Measurements from ENCODE around the gene RBM14. TPM values are rescaled to one million over a fixed set of nuclear protein-coding genes. Genes with fewer than 3 reads are reported as not detected.

The RBM14 gene
- polyA plus RNA-seq: 68.5 TPM
- long read RNA-seq, donor 1, partial matches to known transcripts: 0 of 3 reads
- long read RNA-seq, donor 1, other reads (novel, unspliced or antisense): 0 of 3 reads
- long read RNA-seq, donor 2, transcript RBM14-201 (3 exons, 2,828 nt): major isoform, 5 of 20 reads
- long read RNA-seq, donor 2, partial matches to known transcripts: 15 of 20 reads
- long read RNA-seq, donor 2, other reads (novel, unspliced or antisense): 0 of 20 reads
- long read RNA-seq, donor 3: 0 reads
- long read RNA-seq, donor 4, partial matches to known transcripts: 0 of 1 reads
- long read RNA-seq, donor 4, other reads (novel, unspliced or antisense): 0 of 1 reads
- long read RNA-seq, donor 5, transcript RBM14-201 (3 exons, 2,828 nt): major isoform, 5 of 22 reads
- long read RNA-seq, donor 5, partial matches to known transcripts: 16 of 22 reads
- long read RNA-seq, donor 5, other reads (novel, unspliced or antisense): 0 of 22 reads
- long read RNA-seq, donor 6, partial matches to known transcripts: 21 of 24 reads
- long read RNA-seq, donor 6, other reads (novel, unspliced or antisense): 0 of 24 reads
- long read RNA-seq, donor 7, partial matches to known transcripts: 10 of 10 reads
- long read RNA-seq, donor 7, other reads (novel, unspliced or antisense): 0 of 10 reads
- long read RNA-seq, donor 8, partial matches to known transcripts: 25 of 27 reads
- long read RNA-seq, donor 8, other reads (novel, unspliced or antisense): 0 of 27 reads
- long read RNA-seq, donor 9, partial matches to known transcripts: 9 of 11 reads
- long read RNA-seq, donor 9, other reads (novel, unspliced or antisense): 0 of 11 reads
- long read RNA-seq, donor 10, transcript RBM14-201 (3 exons, 2,828 nt): major isoform, 10 of 26 reads
- long read RNA-seq, donor 10, partial matches to known transcripts: 15 of 26 reads
- long read RNA-seq, donor 10, other reads (novel, unspliced or antisense): 0 of 26 reads
- long read RNA-seq, donor 11, transcript RBM14-201 (3 exons, 2,828 nt): major isoform, 12 of 18 reads
- long read RNA-seq, donor 11, partial matches to known transcripts: 5 of 18 reads
- long read RNA-seq, donor 11, other reads (novel, unspliced or antisense): 0 of 18 reads

GRCh38 chr11:66616379-66617154 is at the start of gene RBM14:
TSS of gene RBM14 (plus strand) at chr11:66616630. CDS start at chr11:66616721, 91 bp downstream.
- peak within 1 kb of the TSS; percentile 82 for H3K4me3 ChIP-seq (ENCODE audit: low read length)
- H3K9me3 ChIP-seq (ENCODE audit: control insufficient read depth, low read depth, low read length): no peaks in the 10 kb centered on the region
- peaks cover 15% of the 10 kb centered on the region for H3K4me1 ChIP-seq (ENCODE audit: control insufficient read depth, insufficient read depth, low read length)
- H3K27me3 ChIP-seq (ENCODE audit: control insufficient read depth, insufficient read depth, low read length): no peaks in the 10 kb centered on the region
- H3K36me3 ChIP-seq (ENCODE audit: control insufficient read depth, insufficient read depth, low read length): peaks cover 9% of the 10 kb centered on the region
- WGBS (ENCODE audit: insufficient coverage, low lambda C conversion rate): no CpG with 5 or more reads among the region's 90 CpGs
- peak; percentile 99 to 100 for DNase-seq
- H3K27ac ChIP-seq (ENCODE audit: low read length): peak within 1 kb of the TSS; percentile 98

GRCh38 chr11:66567787-66568123 is 48.7 kb upstream of the RBM14 start:
- no peak for DNase-seq
- Histone ChIP-seq H3K9me3 (ENCODE audit: control insufficient read depth, low read depth, low read length) (peaks cover 2% of the 10 kb centered on the region), H3K4me3 (ENCODE audit: low read length) (peak overlapping the region; percentile 23), H3K27ac (ENCODE audit: low read length) (no peak overlapping the region), H3K4me1 (ENCODE audit: control insufficient read depth, insufficient read depth, low read length) (no peaks in the 10 kb centered on the region), H3K36me3 (ENCODE audit: control insufficient read depth, insufficient read depth, low read length) (no peaks in the 10 kb centered on the region), H3K27me3 (ENCODE audit: control insufficient read depth, insufficient read depth, low read length) (peaks cover 18% of the 10 kb centered on the region)
- no CpG with 5 or more reads among the region's 15 CpGs for WGBS (ENCODE audit: insufficient coverage, low lambda C conversion rate)

GRCh38 chr11:66568124-66568916 is 48.1 kb upstream of the RBM14 start, which contains the start of gene CTSF:
TSS of gene CTSF (minus strand) at chr11:66568606. CDS start at chr11:66568486, 120 bp downstream.
- Histone ChIP-seq H3K27ac (ENCODE audit: low read length) (no peak within 1 kb of the TSS), H3K4me1 (ENCODE audit: control insufficient read depth, insufficient read depth, low read length) (no peaks in the 10 kb centered on the region), H3K9me3 (ENCODE audit: control insufficient read depth, low read depth, low read length) (peaks cover 2% of the 10 kb centered on the region), H3K27me3 (ENCODE audit: control insufficient read depth, insufficient read depth, low read length) (peaks cover 18% of the 10 kb centered on the region), H3K4me3 (ENCODE audit: low read length) (peak within 1 kb of the TSS; percentile 23), H3K36me3 (ENCODE audit: control insufficient read depth, insufficient read depth, low read length) (no peaks in the 10 kb centered on the region)
- no CpG with 5 or more reads among the region's 77 CpGs for WGBS (ENCODE audit: insufficient coverage, low lambda C conversion rate)
- peak; percentile 56 to 72 for DNase-seq

- H3K27ac ChIP-seq (ENCODE audit: low read length): no peak overlapping the region
- peaks cover 18% of the 10 kb centered on the region for H3K27me3 ChIP-seq (ENCODE audit: control insufficient read depth, insufficient read depth, low read length)
- H3K9me3 ChIP-seq (ENCODE audit: control insufficient read depth, low read depth, low read length): peaks cover 2% of the 10 kb centered on the region
- H3K36me3 ChIP-seq (ENCODE audit: control insufficient read depth, insufficient read depth, low read length): no peaks in the 10 kb centered on the region
- no peak for DNase-seq
- H3K4me1 ChIP-seq (ENCODE audit: control insufficient read depth, insufficient read depth, low read length): no peaks in the 10 kb centered on the region
- WGBS (ENCODE audit: insufficient coverage, low lambda C conversion rate): no CpG with 5 or more reads among the region's 7 CpGs
- H3K4me3 ChIP-seq (ENCODE audit: low read length): no peak overlapping the region
These were observed 47.4 kb upstream of the RBM14 start for GRCh38 chr11:66569076-66569475.

GRCh38 chr11:66570079-66570849 is 46.2 kb upstream of the RBM14 start:
- H3K27ac ChIP-seq (ENCODE audit: low read length): no peak overlapping the region
- no CpG with 5 or more reads among the region's 5 CpGs for WGBS (ENCODE audit: insufficient coverage, low lambda C conversion rate)
- no peak for DNase-seq
- no peak overlapping the region for H3K4me3 ChIP-seq (ENCODE audit: low read length)
- no peaks in the 10 kb centered on the region for H3K36me3 ChIP-seq (ENCODE audit: control insufficient read depth, insufficient read depth, low read length)
- peaks cover 2% of the 10 kb centered on the region for H3K9me3 ChIP-seq (ENCODE audit: control insufficient read depth, low read depth, low read length)
- H3K27me3 ChIP-seq (ENCODE audit: control insufficient read depth, insufficient read depth, low read length): peaks cover 18% of the 10 kb centered on the region
- H3K4me1 ChIP-seq (ENCODE audit: control insufficient read depth, insufficient read depth, low read length): no peaks in the 10 kb centered on the region

GRCh38 chr11:66570850-66571180 is 45.6 kb upstream of the RBM14 start:
- no peaks in the 10 kb centered on the region for H3K4me1 ChIP-seq (ENCODE audit: control insufficient read depth, insufficient read depth, low read length)
- peaks cover 2% of the 10 kb centered on the region for H3K9me3 ChIP-seq (ENCODE audit: control insufficient read depth, low read depth, low read length)
- H3K27ac ChIP-seq (ENCODE audit: low read length): no peak overlapping the region
- DNase-seq: no peak
- WGBS (ENCODE audit: insufficient coverage, low lambda C conversion rate): no CpG with 5 or more reads among the region's 2 CpGs
- H3K27me3 ChIP-seq (ENCODE audit: control insufficient read depth, insufficient read depth, low read length): peaks cover 18% of the 10 kb centered on the region
- no peak overlapping the region for H3K4me3 ChIP-seq (ENCODE audit: low read length)
- no peaks in the 10 kb centered on the region for H3K36me3 ChIP-seq (ENCODE audit: control insufficient read depth, insufficient read depth, low read length)

GRCh38 chr11:66579017-66579606 is 37.3 kb upstream of the RBM14 start:
- 100% methylated on average over 1 of the region's 25 CpGs for WGBS (ENCODE audit: insufficient coverage, low lambda C conversion rate)
- Histone ChIP-seq H3K27ac (ENCODE audit: low read length) (no peak overlapping the region), H3K4me3 (ENCODE audit: low read length) (no peak overlapping the region), H3K4me1 (ENCODE audit: control insufficient read depth, insufficient read depth, low read length) (no peaks in the 10 kb centered on the region), H3K27me3 (ENCODE audit: control insufficient read depth, insufficient read depth, low read length) (no peaks in the 10 kb centered on the region), H3K9me3 (ENCODE audit: control insufficient read depth, low read depth, low read length) (no peaks in the 10 kb centered on the region), H3K36me3 (ENCODE audit: control insufficient read depth, insufficient read depth, low read length) (no peaks in the 10 kb centered on the region)
- DNase-seq: peak; percentile 43 to 46

GRCh38 chr11:66580803-66581202 is 35.6 kb upstream of the RBM14 start:
- H3K27me3 ChIP-seq (ENCODE audit: control insufficient read depth, insufficient read depth, low read length): no peaks in the 10 kb centered on the region
- H3K9me3 ChIP-seq (ENCODE audit: control insufficient read depth, low read depth, low read length): no peaks in the 10 kb centered on the region
- H3K4me3 ChIP-seq (ENCODE audit: low read length): no peak overlapping the region
- H3K4me1 ChIP-seq (ENCODE audit: control insufficient read depth, insufficient read depth, low read length): no peaks in the 10 kb centered on the region
- no CpG with 5 or more reads among the region's 5 CpGs for WGBS (ENCODE audit: insufficient coverage, low lambda C conversion rate)
- no peaks in the 10 kb centered on the region for H3K36me3 ChIP-seq (ENCODE audit: control insufficient read depth, insufficient read depth, low read length)
- no peak for DNase-seq
- no peak overlapping the region for H3K27ac ChIP-seq (ENCODE audit: low read length)
